GM18867 (cell line): ENCODE measurements around the gene LAP3.
"Not testable (repeated sequence)": the region's sequence is repeated elsewhere in the genome, so short reads cannot be mapped to it uniquely, and the experiment has no call there.

Source experiments
- ATAC-seq: cut with Tn5 transposase; IDR thresholded peaks from one replicate; pipeline ENCODE4 v1.9.1; 2021; ENCODE audit warnings: mild to moderate bottlenecking, moderate library complexity; ENCODE audit not compliant: unreplicated experiment

The LAP3 gene

GRCh38 chr4:17576932-17577664, at the start of gene LAP3:
LAP3 (plus strand) TSS chr4:17577198; CDS start chr4:17577466, 268 bp downstream.
- ATAC-seq = peak; percentile 84

GRCh38 chr4:17528551-17529165, 48.3 kb upstream of the LAP3 start:
- ATAC-seq = no peak

DNA sequence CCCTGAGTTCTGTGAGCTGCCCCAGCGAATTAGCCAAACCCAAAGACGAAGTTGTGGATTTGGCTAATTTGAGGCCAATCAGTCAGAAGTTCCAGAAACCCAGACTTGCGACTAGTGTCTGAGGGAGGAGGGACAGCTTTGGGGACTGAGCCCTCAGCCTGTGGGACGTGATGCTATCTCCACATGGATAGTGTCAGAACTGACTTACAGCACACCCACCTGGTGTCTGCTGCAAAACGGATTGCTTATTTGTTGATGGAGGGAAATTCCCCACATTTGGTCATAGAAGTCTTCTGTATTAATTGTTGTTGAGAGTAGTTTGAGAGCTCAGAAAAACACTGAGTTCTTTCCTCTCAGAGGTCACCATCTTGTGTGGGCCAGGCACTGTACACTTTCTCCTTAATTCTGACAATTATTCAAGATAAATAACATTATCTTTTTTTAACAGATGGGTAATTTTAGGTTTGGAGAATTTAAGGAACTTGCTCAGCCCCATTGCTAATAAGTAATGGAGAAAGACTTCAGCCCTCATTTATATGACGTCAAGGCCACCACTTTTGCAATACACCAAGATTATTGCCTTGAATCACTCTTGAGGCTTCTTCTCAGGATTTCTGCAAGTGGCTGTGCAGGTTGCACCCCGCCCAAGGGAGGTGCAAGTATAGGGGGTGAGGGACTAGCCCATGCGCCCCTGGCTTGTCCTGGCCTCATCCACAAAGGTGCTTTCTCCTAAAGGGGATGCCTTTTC, 45.3 kb upstream of the LAP3 start:
- no peak for ATAC-seq

- no peak for ATAC-seq
These were observed 42.3 kb upstream of the LAP3 start for GRCh38 chr4:17534705-17535104.

DNA sequence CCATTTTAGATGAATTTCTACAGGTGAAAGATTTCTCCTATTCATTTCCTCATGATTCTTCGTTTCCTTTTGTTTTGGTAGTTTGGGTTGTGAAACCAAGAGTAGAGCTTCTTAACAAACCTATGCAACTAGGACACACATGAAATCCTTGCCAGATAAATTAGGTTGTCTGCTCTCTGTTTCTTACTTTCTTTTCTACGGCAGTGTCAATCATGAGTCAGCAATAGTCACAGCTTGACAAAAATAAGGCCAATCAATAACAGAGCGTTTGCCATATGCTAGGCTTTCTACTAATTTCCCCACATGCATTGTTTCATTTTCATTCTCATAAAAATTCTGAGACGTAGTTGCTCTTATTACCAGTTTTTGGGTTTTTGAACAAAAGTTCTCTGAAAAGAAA, 41.8 kb upstream of the LAP3 start:
- ATAC-seq = peak; percentile 88

- ATAC-seq = peak; percentile 36
These were observed 41.1 kb upstream of the LAP3 start for GRCh38 chr4:17535906-17536305.

GRCh38 chr4:17537060-17537459, 39.9 kb upstream of the LAP3 start:
- not testable (repeated sequence) for ATAC-seq

DNA sequence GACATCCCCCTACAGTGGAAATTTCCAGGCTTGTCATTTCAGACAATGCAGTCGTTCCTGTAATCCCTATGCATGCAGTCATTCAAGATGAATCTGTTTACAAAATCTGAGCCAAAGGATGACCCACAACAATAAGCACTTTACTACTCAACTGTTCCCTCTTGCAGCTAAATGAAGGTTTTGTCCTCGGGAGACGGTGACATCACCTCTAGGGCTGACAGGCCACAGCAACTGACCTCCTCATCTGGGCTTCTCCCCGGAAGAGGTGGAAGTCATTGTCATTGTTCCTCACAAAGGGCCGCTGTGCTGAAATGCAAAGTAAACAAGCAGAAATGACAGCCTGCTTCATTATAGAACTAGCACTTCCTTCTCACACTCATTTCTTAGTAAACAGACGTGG, 32.8 kb upstream of the LAP3 start:
- ATAC-seq = no peak

DNA sequence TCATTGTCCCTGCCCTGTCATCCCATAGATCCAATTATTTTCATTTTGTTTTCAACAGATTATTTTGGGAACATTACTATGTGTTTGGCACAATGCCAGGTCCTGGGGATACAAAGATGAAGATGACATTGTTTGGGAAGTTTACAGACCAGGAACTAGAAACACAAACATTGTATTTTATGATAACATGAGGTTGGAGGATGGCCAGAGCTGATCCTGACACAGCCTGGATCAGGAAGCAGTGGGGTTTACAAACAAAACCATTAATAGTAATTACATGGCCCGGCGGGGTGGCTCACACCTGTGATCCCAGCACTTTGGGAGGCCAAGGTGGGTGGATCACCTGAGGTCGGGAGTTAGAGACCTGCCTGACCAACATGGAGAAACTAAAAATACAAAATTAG, 32.2 kb upstream of the LAP3 start:
- ATAC-seq = no peak

- no peak for ATAC-seq
These were observed 31.4 kb upstream of the LAP3 start for GRCh38 chr4:17545374-17546140.

- ATAC-seq = no peak
These were observed 30.8 kb upstream of the LAP3 start for GRCh38 chr4:17546222-17546621.

- ATAC-seq = no peak
These were observed 30.3 kb upstream of the LAP3 start for GRCh38 chr4:17546678-17547077.

DNA sequence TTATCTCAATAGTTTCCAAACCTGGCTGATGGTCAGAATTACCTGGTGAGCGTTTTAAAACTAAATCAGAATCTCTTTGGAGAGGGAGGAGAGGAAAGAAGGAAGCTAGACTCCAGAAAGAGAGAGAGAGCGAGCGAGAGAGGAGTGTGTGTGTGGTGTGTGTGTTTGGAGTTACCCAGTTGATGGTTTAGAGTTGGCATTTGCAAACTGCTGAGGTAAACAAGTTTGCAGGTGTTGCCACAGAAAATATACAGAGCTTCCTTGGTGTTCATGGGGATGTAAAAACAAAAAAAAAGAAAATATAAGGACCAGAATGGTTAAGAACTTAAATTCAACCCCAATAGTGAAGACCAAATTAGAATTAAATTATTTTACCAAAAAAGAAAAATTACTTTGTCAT, 26.4 kb upstream of the LAP3 start:
- no peak for ATAC-seq

DNA sequence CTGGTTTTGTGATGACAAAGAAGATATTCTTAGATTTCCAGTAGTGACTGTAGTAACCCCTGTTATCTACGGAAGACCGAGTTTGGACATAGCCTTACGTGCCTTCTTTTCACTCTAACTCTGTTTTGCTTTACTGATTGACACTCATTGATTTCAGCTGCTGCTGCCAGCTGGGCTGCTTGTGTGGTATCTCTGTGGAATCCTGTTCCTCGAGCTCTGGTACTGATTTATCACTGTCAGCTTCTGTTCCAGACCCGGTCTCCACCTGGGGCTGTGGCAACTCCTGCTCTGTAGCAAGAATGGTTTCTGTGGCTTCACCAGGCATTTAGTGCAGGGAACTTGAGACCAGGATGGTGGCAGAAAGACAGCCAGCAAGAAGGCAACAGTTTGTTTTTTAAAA, 24.6 kb upstream of the LAP3 start:
- ATAC-seq = no peak

DNA sequence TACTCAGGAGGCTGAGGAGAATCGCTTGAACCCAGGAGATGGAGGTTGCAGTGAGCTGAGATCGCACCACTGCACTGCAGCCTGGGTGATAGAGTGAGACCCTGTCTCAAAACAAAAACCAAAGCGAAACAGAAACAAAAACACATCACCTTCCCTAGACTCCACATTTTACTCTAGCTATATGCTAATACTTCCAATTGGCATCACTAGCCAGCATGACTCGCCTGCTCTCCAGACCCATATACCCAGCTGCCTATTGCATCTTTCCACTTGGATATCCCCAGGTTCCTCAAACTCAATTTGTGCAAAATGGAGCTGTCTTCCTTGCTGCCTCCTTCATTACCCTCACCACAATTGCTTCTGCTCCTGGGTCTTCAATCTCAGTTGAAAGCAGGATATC, 22.4 kb upstream of the LAP3 start:
- ATAC-seq = no peak

- no peak for ATAC-seq
These were observed 20.5 kb upstream of the LAP3 start for GRCh38 chr4:17556498-17556897.

GRCh38 chr4:17557880-17558279, 19.1 kb upstream of the LAP3 start:
- ATAC-seq = no peak

DNA sequence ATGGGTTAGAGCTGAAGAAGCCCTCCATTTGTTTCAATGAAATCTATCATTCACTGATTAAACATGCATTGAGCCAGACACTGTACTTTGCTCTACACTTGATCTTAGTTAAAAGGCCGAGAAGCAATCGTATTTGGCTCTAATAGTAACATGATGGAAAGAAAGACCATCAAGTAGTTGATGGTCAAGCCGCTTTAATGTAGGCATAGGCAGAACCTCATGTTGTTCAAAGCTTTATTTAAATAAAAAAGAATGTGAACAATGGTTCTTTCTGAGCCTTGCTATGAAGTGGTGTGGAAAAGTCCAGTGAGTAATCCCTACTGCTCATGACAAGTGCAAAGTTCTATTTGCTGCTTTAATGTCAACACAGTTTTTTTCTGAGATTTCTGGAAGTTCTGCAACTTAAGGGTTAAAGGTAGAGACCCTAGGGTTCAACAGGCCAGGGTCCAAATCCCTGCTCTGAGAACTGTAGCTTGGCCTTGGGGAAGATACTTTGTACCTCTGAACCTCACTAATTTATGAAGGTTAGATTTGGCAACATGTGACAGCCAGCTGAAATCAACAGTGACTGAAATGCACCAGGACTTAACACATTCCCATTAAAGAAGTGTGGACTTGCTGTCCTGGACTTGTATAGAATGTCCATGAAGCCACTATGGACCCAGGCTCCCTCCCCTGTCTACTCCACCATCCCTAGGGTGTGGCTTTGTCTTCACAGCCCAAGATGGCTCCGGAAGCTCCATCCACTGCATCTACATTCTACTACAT, 17.9 kb upstream of the LAP3 start:
- no peak for ATAC-seq

GRCh38 chr4:17559709-17560048, 17.3 kb upstream of the LAP3 start:
- ATAC-seq = no peak

GRCh38 chr4:17560065-17560673, 16.8 kb upstream of the LAP3 start:
- no peak for ATAC-seq
